ENCODE results near the gene MED27. TPM values are rescaled to one million over a fixed set of nuclear protein-coding genes. Genes with fewer than 3 reads are reported as not detected.
A peak's percentile ranks its signal among the peaks of the same experiment; 100 is the strongest.

MED27 gene
- total and polyA plus RNA-seq, 5 experiments from 2014 or later: 14.3 to 43.4 (median 36.3) TPM

- Mint-ChIP-seq H3K4me3 (no peak overlapping the region), H3K36me3 (no peaks in the 10 kb centered on the region), H3K27ac (no peak overlapping the region), H3K27me3 (peaks cover 7 to 46% (median 17%) of the 10 kb centered on the region in 5 donors), H3K4me1 (no peaks in the 10 kb centered on the region), H3K9me3 (peaks cover 0 to 2% (median 0%) of the 10 kb centered on the region in 9 donors)
- ATAC-seq (no peak), DNase-seq (no peak)
- POLR2A ChIA-PET: no interaction called here
These were observed 251.8 kb downstream of the MED27 start for GRCh38 chr9:131827821-131828369.

GRCh38 chr9:131826966-131827525 lies 252.6 kb downstream of the MED27 start:
- no peaks in the 10 kb centered on the region for H3K36me3 Mint-ChIP-seq
- ATAC-seq (no peak), DNase-seq (no peak)
- H3K4me3 Mint-ChIP-seq: no peak overlapping the region
- H3K27ac Mint-ChIP-seq: peak overlapping the region in 1 of 10 donors; percentile 2
- POLR2A ChIA-PET: no interaction called here
- no peaks in the 10 kb centered on the region for H3K9me3 Mint-ChIP-seq
- no peaks in the 10 kb centered on the region for H3K4me1 Mint-ChIP-seq
- H3K27me3 Mint-ChIP-seq: peaks cover 7 to 46% (median 17%) of the 10 kb centered on the region in 5 donors

- Mint-ChIP-seq H3K36me3 (no peaks in the 10 kb centered on the region), H3K27me3 (peaks cover 7 to 55% (median 17%) of the 10 kb centered on the region in 5 donors), H3K4me1 (no peaks in the 10 kb centered on the region), H3K27ac (no peak overlapping the region), H3K9me3 (no peaks in the 10 kb centered on the region), H3K4me3 (no peak overlapping the region)
- POLR2A ChIA-PET: no interaction called here
- DNase-seq (no peak), ATAC-seq (no peak)
These were observed 253.6 kb downstream of the MED27 start for GRCh38 chr9:131826053-131826452.

GRCh38 chr9:131824953-131825495 lies 254.6 kb downstream of the MED27 start:
- Mint-ChIP-seq H3K4me1 (no peaks in the 10 kb centered on the region), H3K4me3 (no peak overlapping the region), H3K27ac (no peak overlapping the region), H3K36me3 (no peaks in the 10 kb centered on the region), H3K27me3 (peaks cover 7 to 63% (median 21%) of the 10 kb centered on the region in 5 donors), H3K9me3 (no peaks in the 10 kb centered on the region)
- ATAC-seq (no peak), DNase-seq (no peak)
- POLR2A ChIA-PET: interaction anchor here (0.5 kb wide), 1 partner anchor 1230 kb away, joined by 4 read pairs; no protein-coding TSS in a partner anchor

GRCh38 chr9:131824155-131824594 lies 255.5 kb downstream of the MED27 start:
- Mint-ChIP-seq H3K27me3 (peaks cover 7 to 70% (median 21%) of the 10 kb centered on the region in 5 donors), H3K9me3 (no peaks in the 10 kb centered on the region), H3K4me1 (no peaks in the 10 kb centered on the region), H3K4me3 (no peak overlapping the region), H3K36me3 (no peaks in the 10 kb centered on the region), H3K27ac (no peak overlapping the region)
- POLR2A ChIA-PET: no interaction called here
- no peak for DNase-seq
- no peak for ATAC-seq

- no peak overlapping the region for H3K4me3 Mint-ChIP-seq
These were observed 255.9 kb downstream of the MED27 start for GRCh38 chr9:131823701-131824146.

GRCh38 chr9:131818089-131818488 lies 261.6 kb downstream of the MED27 start:
- H3K9me3 Mint-ChIP-seq: no peaks in the 10 kb centered on the region
- no peak overlapping the region for H3K4me3 Mint-ChIP-seq
- no peaks in the 10 kb centered on the region for H3K4me1 Mint-ChIP-seq
- peaks cover 6 to 68% (median 18%) of the 10 kb centered on the region in 5 donors for H3K27me3 Mint-ChIP-seq
- no peak for ATAC-seq
- no peaks in the 10 kb centered on the region for H3K36me3 Mint-ChIP-seq
- POLR2A ChIA-PET: no interaction called here
- H3K27ac Mint-ChIP-seq: no peak overlapping the region
- no peak for DNase-seq

More at GRCh38 chr9:131823701-131824146, 255.9 kb downstream of the MED27 start:
- no peaks in the 10 kb centered on the region for H3K9me3 Mint-ChIP-seq
- POLR2A ChIA-PET: no interaction called here
- H3K27me3 Mint-ChIP-seq: peaks cover 7 to 66% (median 21%) of the 10 kb centered on the region in 5 donors
- no peaks in the 10 kb centered on the region for H3K4me1 Mint-ChIP-seq
- H3K27ac Mint-ChIP-seq: no peak overlapping the region
- ATAC-seq (no peak), DNase-seq (no peak)
- no peaks in the 10 kb centered on the region for H3K36me3 Mint-ChIP-seq

- POLR2A ChIA-PET: no interaction called here
- H3K36me3 Mint-ChIP-seq: no peaks in the 10 kb centered on the region
- H3K27me3 Mint-ChIP-seq: peaks cover 11 to 72% (median 22%) of the 10 kb centered on the region in 5 donors
- H3K4me3 Mint-ChIP-seq: no peak overlapping the region
- H3K9me3 Mint-ChIP-seq: no peaks in the 10 kb centered on the region
- H3K27ac Mint-ChIP-seq: no peak overlapping the region
- no peaks in the 10 kb centered on the region for H3K4me1 Mint-ChIP-seq
- ATAC-seq (no peak), DNase-seq (no peak)
These were observed 262.0 kb downstream of the MED27 start for GRCh38 chr9:131817627-131818026.

GRCh38 chr9:131817073-131817472 lies 262.6 kb downstream of the MED27 start:
- no peaks in the 10 kb centered on the region for H3K9me3 Mint-ChIP-seq
- POLR2A ChIA-PET: no interaction called here
- ATAC-seq: no peak

GRCh38 chr9:131815970-131816873 lies 263.4 kb downstream of the MED27 start:
- no peak for DNase-seq
- POLR2A ChIA-PET: no interaction called here
- H3K27ac Mint-ChIP-seq: no peak overlapping the region
- H3K27me3 Mint-ChIP-seq: peaks cover 11 to 78% (median 28%) of the 10 kb centered on the region in 5 donors
- H3K9me3 Mint-ChIP-seq: no peaks in the 10 kb centered on the region
- no peak overlapping the region for H3K4me3 Mint-ChIP-seq
- no peak for ATAC-seq
- H3K4me1 Mint-ChIP-seq: no peaks in the 10 kb centered on the region
- H3K36me3 Mint-ChIP-seq: no peaks in the 10 kb centered on the region

More at GRCh38 chr9:131817073-131817472, 262.6 kb downstream of the MED27 start:
- no peaks in the 10 kb centered on the region for H3K4me1 Mint-ChIP-seq
- no peaks in the 10 kb centered on the region for H3K36me3 Mint-ChIP-seq
- peaks cover 11 to 78% (median 23%) of the 10 kb centered on the region in 5 donors for H3K27me3 Mint-ChIP-seq
- DNase-seq: no peak
- no peak overlapping the region for H3K27ac Mint-ChIP-seq
- no peak overlapping the region for H3K4me3 Mint-ChIP-seq

GRCh38 chr9:131814707-131815106 lies 265.0 kb downstream of the MED27 start:
- H3K4me1 Mint-ChIP-seq: no peaks in the 10 kb centered on the region
- ATAC-seq (no peak), DNase-seq (no peak)
- no peak overlapping the region for H3K27ac Mint-ChIP-seq
- no peaks in the 10 kb centered on the region for H3K9me3 Mint-ChIP-seq
- peaks cover 11 to 82% (median 29%) of the 10 kb centered on the region in 5 donors for H3K27me3 Mint-ChIP-seq
- H3K36me3 Mint-ChIP-seq: no peaks in the 10 kb centered on the region
- H3K4me3 Mint-ChIP-seq: no peak overlapping the region
- POLR2A ChIA-PET: no interaction called here

GRCh38 chr9:131813116-131813515 lies 266.6 kb downstream of the MED27 start:
- H3K27ac Mint-ChIP-seq: no peak overlapping the region
- no peaks in the 10 kb centered on the region for H3K4me1 Mint-ChIP-seq
- no peaks in the 10 kb centered on the region for H3K36me3 Mint-ChIP-seq
- POLR2A ChIA-PET: no interaction called here
- ATAC-seq: no peak
- H3K27me3 Mint-ChIP-seq: peaks cover 14 to 86% (median 37%) of the 10 kb centered on the region in 5 donors
- no peaks in the 10 kb centered on the region for H3K9me3 Mint-ChIP-seq
- DNase-seq: no peak
- H3K4me3 Mint-ChIP-seq: no peak overlapping the region

All from naive thymus-derived CD8-positive, alpha-beta T cell (primary cell).